D341Med (cell line): ENCODE measurements around the gene LZTFL1.
A peak's percentile ranks its signal among the peaks of the same experiment; 100 is the strongest.

ENCODE experiments used
- DNase-seq: peaks from one replicate; pipeline ENCODE4 v3.0.0; 2012; ENCODE audit warnings: low spot score

LZTFL1 gene

DNA sequence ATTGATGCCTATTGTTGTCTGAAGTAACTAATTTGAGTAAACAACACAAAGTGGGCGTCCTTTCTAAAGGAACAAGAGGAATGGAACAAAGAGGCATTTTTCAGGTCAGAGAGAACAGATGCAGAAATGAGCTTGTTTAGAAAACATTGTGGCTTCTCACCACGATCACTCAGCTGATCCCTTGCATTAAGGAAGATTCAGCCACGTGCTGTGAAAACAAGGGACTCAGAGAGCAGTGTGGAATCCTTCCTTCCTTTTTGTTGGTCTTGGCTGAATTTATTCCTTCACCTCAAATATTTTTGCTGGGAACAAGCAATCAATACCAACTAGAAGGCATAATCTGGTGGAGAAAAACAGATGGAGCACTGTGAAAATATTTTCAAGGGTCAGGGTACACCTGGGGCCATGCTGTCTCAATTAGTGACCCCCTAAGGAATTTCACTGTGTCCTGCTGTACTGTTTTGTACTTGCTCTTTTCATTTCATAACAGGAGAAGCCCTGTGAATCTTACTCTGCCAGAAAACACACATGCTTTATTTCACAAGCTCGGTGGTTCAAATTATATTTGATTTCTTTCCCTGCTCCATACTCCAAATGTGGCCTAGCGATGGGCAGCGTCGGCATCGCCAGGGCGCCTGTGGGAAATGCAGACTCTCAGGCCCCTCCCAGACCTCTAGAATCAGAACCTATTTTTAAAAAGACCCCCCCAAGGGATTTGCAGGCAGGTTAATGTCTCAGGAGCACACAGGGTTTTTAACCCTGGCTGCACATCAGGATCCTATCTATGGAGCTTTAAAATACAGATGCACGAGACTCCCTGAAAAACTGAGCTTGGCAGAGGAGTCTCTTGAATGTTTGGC lies 34.0 kb downstream of the LZTFL1 start:
- DNase-seq = peak; percentile 7

- peak; percentile 10 for DNase-seq
These were observed 34.8 kb downstream of the LZTFL1 start for GRCh38 chr3:45807133-45807532.

DNA sequence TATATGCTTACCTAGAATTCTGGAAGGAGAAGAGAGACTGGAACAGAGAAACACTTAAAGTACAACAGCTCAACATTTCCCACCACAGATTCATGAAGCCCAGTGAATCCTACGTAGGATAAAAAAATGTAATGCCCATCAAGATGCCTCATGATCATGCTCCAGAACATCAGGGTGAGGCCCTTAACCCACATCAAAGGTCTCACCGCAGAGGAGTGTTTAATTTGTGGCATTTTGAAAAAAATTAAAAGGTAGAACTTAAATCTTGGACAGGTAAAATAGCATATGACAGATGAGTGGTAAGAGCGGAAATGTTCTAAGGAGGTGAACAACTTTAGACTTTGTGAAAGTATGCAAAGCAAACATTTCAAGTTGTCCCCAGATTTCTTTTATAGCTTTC lies 35.8 kb downstream of the LZTFL1 start:
- no peak for DNase-seq

DNA sequence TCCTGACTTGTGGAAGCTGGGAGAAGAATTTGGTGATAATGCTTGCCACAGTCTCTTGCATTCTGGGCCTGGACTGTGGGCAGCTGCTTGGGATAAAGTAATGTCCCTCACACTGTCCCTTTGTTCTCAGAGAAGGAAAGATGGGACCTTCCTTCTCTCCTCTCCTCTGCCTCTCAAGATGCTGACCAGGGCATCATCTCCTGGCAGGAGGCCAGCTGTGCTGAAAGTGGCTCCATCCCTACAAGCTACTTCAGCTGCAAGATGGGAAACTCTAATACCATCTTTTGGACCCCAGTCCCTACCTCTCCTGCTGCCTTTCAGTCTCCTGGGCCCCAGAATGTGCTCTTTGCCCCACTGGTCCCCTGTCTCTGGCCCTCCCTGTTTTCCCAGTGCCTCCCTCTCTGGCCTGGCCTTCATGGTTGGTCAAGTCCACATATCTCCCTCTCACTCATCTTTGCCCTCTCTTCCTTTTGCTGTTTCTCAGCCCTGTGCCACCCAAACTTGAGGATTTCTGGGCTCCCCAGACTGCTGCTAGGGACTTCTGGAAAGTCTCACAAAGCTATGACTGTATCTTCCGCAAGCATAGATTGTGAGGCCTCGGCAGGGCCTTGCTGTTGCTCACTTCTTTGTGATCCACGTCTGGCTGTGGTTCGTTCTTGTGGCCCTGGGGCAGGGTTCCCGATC lies 38.5 kb downstream of the LZTFL1 start:
- DNase-seq = peak; percentile 5

GRCh38 chr3:45802146-45802545 lies 39.8 kb downstream of the LZTFL1 start:
- DNase-seq = peak; percentile 5

GRCh38 chr3:45800611-45801010 lies 41.3 kb downstream of the LZTFL1 start:
- DNase-seq = peak; percentile 15

GRCh38 chr3:45799586-45799985 lies 42.3 kb downstream of the LZTFL1 start:
- DNase-seq = no peak

- DNase-seq = no peak
These were observed 43.9 kb downstream of the LZTFL1 start for GRCh38 chr3:45798034-45798433.

DNA sequence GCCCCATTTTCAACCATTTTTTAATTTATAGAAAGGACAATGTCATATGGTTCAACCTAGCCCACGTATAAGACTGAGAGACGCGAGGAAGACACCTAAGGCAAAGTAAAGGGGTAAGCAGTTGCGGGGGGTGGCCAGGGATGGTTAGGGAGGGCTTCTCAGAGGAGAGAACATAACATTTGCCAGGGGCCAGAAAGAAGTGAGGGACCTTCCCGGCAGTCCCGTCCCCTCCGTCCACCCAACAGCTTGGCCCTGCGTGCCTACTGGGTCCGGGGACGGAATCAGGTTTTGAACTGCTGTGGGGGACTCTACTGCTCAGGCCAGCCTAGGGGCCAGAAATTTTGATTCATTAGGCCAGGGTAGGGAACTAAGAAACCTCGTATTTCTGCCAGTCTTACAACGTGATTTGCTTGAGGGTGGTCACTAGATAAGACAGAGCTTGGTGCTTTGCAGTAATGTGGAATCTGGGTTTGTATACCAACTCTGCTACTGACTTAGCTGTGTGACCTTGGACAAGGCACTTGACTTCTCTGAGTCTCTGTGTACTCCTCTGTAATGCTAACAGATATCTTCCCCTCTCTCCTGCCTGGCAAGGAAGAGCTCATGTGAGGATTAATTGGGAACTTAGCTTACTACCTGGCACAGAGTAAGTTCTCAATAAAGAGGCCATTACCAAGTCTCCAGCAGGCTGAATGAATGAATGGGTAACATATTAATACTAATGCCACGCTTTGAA lies 44.8 kb downstream of the LZTFL1 start:
- no peak for DNase-seq

DNA sequence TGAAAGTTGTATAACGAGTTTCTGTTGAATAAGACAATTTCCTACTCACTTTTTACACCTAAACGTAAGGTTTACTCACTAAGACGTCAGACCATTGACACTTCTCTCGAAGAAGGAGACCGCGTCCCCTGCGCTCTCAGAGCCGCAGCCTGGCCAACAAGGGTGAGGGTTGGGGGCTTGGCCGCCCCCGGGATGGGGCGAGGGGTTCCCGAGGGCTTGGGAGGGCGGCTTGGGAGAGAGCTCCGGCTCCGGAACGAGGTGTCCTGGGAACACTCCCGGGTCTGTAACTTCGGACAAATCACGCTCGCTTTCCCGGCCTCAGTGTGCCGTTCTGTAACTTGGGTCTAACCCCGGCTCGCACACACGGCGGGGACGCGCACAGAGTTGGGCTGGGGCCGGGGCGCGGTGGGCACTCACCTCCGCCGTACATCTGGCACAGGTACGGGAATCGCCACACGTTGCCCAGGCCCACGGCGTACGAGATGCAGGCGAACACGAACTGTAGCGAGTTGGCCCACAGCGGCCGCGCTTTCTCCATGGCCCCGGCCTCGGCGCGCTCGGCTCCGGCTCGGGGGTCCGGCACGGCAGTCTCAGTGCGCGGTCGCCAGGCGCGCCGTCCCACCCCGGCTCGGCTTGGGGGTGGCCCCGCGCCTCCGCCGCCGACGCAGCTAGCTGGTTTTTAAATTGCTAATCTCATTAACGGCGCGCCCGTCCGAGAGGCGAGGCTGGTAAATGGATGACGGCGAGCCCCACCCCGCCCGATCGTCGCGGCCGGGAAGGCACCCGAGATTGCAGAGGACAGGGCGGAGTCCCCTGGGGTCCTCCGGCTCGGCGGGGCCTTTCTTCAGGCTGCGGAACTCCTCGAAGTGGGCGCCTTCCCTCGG lies 45.8 kb downstream of the LZTFL1 start, which contains the start of gene SLC6A20:
TSS of gene SLC6A20 (minus strand) at position 655 of the 884 bp plus-strand sequence. CDS start at position 538, 117 bp downstream.
- peak; percentile 84 for DNase-seq

DNA sequence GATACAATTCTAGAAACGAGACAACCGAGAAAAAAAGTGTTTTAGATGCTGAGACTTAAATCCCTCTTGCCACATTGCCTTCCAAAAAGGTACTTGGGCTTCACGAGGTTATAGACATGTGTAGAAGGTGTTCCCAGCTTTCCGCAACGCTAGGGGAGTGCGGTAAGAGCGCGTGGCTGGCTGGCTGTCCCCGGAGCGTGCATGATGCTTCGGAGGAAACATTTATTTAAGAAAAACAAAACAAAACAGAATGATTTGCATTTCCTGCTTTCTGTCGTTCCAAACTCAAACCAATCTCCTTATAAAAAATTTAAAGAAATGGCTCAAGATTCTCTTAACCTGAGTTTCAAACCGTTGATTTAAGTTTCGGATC lies 46.4 kb downstream of the LZTFL1 start:
- DNase-seq = no peak

GRCh38 chr3:45794660-45795059 lies 47.3 kb downstream of the LZTFL1 start:
- DNase-seq = no peak

GRCh38 chr3:45794177-45794560 lies 47.8 kb downstream of the LZTFL1 start:
- DNase-seq = peak; percentile 18

GRCh38 chr3:45793482-45794176 lies 48.3 kb downstream of the LZTFL1 start:
- peak; percentile 28 for DNase-seq

- peak; percentile 4 for DNase-seq
These were observed 49.3 kb downstream of the LZTFL1 start for GRCh38 chr3:45792516-45793172.

GRCh38 chr3:45792036-45792435 lies 49.9 kb downstream of the LZTFL1 start:
- DNase-seq = peak; percentile 2

- DNase-seq = no peak
These were observed 51.3 kb downstream of the LZTFL1 start for GRCh38 chr3:45790596-45790995.

DNA sequence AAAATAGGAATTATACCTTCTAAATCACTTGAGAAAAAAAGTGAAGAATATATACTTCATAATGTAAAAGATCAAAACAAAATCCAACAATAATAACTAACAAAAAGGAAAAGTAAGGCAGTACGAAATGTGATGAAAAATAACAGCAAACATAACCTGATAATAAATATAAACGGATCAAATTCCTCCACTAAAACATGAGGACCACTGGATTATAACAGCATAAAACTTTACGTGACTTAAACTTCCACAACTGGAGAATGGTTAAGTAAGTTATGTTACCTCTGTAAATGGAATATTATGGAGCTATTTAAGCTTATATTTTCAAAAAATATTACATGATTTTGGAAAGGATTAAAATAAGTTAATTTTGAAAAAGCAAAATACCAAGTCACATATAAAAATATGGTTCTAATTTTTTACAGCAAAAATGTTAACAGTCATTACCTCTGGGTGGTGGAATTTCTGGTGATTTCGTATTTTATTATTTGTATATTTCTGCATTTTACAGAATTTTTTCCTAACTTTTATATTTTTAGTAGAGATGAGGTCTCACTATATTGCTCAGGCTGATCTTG lies 52.6 kb downstream of the LZTFL1 start:
- DNase-seq = no peak

DNA sequence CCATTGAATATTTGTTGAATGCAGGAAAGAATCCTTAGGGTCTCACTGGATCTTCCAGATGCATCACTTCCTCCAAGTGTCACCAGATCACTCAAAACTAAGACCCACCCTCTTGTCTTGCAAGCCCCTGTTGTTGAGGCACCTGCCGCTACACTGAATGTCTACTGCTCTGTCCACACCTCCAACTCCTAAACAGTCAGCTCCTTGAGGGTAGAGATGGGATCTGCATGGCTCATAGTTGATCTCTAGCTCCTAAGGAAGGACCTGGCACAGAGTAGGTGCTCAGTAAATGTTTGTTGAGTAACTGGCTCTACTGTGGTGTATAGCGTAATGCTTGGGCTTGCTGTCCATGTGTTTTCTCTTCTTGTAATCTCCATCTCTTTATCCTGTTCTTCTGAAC lies 54.4 kb downstream of the LZTFL1 start:
- DNase-seq = no peak
